Stimulated activated CD8-positive, alpha-beta memory T cell treated with anti-CD3 and anti-CD28 coated beads, Interleukin-4, amount 100 ng/mL, for 48 hours (primary cell): Measurements from ENCODE around the gene CCPG1.
"Not testable (repeated sequence)": the region's sequence is repeated elsewhere in the genome, so short reads cannot be mapped to it uniquely, and the experiment has no call there.

ENCODE experiments used
- DNase-seq: peaks from one replicate; pipeline ENCODE4 v3.0.0-alpha.2; 2020

CCPG1 gene, protein sequence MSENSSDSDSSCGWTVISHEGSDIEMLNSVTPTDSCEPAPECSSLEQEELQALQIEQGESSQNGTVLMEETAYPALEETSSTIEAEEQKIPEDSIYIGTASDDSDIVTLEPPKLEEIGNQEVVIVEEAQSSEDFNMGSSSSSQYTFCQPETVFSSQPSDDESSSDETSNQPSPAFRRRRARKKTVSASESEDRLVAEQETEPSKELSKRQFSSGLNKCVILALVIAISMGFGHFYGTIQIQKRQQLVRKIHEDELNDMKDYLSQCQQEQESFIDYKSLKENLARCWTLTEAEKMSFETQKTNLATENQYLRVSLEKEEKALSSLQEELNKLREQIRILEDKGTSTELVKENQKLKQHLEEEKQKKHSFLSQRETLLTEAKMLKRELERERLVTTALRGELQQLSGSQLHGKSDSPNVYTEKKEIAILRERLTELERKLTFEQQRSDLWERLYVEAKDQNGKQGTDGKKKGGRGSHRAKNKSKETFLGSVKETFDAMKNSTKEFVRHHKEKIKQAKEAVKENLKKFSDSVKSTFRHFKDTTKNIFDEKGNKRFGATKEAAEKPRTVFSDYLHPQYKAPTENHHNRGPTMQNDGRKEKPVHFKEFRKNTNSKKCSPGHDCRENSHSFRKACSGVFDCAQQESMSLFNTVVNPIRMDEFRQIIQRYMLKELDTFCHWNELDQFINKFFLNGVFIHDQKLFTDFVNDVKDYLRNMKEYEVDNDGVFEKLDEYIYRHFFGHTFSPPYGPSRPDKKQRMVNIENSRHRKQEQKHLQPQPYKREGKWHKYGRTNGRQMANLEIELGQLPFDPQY

DNA sequence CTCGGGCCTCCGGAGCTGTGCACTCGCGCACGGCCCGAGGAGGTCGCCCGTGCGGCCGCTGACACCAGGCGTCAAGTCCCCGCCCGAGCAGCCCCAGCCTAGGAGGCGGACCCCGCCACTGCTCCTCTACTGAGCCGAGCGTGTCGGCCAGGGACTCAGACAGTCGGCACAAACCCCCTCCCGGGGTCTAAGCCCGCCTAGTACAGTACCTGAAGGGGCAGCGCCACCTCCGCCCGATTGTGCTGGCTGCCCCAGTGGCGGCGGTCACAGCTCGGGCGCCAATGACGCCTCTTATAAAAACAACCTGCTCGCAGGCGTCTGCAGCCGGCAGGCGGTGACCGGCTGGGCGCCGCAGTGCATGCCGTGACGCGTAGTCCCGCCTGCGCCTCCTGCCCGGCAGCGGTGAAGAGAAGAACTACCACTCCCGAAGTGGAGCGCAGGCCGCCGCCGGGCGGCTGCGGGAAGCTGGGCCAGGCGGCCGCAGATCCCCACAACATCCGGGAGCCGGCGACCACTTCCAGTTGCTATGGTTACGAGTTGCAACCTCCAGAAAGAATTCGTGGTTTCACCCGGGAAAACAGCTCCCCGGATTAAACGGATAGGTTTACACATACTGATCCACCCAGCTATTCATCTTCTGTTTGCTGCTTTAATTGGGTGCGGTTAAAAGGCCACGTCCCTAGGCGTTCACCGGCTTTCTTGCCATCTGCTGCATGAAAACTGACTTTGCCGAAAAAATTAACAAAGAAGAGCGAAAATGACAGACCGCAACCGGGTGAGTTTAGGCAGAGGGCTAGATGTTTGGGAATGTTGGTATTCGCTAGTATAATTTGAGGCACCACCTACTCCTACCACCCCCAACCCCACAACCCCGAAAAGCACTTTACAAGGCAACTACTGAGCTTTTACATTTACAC lies at the start of gene CCPG1, which contains the start of gene PIERCE2:
CCPG1 (minus strand) TSS at position 348 of the 917 bp plus-strand sequence. CDS start 18,935 bp downstream, outside the sequence.
PIERCE2 (plus strand) TSS at position 484 of the 917 bp plus-strand sequence; CDS start at position 758, 274 bp downstream.
- DNase-seq = peak; percentile 88

DNA sequence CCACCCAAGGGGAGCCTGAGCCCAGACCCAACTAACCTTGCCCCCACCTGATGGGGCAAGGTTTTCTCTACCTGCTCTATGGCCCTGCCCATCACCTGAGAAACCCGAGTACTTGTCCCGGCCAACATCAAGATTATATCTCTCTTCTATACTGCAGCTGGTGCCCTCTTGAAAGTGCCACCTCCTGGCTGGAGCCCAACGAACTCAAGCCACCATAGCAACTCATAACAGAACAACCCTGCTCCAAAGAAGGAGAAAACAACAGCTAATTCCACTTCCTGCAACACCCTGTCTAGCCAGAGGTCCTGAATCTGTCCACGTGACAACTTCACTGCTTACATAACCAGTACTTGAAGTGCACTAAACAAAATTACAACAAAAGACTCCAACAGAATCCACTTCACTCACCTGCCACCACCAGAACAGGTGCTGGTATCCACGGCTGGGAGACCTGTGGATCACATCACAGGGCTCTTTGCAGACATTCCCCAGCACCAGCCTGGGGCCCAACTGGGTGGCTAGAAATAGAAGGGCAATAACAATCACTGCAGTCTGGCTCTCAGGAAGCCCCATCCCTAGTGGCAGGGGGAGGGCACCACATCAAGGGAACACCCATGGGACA lies 49.4 kb upstream of the CCPG1 start:
- no peak for DNase-seq

DNA sequence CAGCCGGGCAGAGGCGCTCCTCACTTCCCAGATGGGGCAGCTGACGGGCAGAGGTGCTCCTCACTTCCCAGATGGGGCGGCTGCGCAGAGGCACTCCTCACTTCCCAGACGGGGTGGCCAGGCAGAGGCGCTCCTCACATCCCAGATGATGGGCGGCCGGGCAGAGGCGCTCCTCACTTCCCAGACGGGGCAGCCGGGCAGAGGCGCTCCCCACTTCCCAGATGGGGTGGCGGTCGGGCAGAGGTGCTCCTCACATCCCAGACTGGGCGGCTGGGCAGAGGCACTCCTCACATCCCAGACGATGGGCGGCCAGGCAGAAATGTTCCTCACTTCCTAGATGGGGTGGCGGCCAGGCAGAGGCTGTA lies 38.9 kb upstream of the CCPG1 start:
- DNase-seq = not testable (repeated sequence)

DNA sequence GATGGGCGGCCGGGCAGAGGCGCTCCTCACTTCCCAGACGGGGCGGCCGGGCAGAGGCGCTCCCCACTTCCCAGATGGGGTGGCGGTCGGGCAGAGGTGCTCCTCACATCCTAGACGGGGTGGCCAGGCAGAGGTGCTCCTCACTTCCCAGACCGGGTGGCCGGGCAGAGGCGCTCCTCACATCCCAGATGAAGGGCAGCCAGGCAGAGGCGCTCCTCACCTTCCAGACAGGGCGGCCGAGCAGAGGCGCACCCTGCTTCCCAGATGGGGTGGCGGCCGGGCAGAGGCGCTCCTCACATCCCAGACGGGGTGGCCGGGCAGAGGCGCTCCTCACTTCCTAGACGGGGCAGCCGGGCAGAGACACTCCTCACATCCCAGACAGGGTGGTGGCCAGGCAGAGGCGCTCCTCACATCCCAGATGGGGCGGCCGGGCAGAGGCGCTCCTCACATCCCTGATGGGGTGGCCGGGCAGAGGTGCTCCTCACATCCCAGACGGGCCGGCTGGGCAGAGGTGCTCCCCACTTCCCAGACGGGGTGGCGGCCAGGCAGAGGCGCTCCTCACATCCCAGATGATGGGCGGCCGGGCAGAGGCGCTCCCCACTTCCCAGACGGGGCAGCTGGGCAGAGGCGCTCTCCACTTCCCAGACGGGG lies 38.3 kb upstream of the CCPG1 start:
- not testable (repeated sequence) for DNase-seq

DNA sequence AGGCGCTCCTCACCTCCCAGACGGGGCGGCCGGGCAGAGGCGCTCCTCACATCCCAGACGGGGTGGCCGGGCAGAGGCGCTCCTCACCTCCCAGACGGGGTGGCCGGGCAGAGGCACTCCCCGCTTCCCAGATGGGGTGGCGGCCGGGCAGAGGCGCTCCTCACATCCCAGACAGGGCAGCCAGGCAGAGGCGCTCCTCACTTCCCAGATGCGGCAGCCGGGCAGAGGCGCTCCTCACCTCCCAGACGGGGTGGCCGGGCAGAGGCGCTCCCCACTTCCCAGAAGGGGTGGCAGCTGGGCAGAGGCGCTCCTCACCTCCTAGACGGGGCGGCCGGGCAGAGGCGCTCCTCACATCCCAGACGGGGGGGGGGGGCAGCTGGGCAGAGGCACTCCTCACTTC lies 37.8 kb upstream of the CCPG1 start:
- DNase-seq = not testable (repeated sequence)

DNA sequence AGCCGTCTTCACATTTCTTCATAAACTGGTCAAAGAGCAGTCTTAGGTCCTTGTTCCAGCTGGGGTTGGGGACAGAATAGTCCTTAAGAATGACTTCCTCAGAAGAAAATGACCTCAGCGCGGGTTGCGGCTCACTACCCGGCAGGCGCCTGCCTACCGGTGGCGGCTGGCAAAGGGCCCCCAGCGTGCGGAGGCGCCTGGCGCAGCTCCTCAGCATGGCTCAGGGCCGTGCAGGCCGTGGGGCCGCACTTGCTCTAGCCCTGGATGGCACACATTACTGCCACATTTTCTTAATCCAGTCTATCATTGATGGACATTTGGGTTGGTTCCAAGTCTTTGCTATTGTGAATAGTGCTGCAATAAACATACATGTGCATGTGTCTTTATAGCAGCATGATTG lies 35.0 kb upstream of the CCPG1 start:
- DNase-seq = not testable (repeated sequence)

DNA sequence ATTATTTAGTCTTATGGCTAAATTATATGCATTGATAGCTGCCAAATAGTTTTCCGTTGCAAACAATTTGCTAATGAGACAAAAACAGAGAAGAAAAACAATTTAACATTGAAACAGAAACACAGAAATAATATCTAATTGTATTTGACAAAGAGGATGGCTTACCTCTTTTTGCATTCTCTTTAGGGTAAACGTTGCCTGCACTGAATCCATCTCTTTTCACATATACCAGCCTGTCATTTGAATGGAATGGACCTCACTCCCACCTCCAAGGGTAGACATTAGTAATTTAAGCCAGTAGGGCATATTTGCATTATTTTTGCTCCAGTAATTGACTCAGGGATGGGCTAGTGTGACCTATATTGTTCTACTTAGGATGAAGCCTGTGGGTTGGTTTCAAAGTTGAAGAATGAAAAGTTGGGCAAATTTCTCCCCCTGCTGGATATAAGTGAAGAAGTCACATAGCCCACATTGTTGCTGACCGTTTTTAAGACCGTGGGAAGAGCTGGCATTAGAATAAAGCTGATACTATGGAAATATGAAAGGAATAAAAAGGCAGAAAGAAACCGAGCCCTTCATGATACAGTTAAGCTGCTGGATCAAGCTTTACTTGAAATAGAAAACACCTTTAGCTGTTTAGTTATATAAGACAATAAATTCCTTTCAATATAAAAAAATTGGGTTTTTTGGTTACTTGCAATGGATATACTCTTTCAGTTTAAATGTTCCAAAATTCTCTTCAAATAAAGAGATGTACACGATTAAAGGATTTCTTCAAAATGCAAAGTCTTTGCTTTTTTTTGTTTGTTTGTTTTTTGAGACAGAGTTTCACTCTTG lies 27.0 kb upstream of the CCPG1 start:
- DNase-seq = no peak

DNA sequence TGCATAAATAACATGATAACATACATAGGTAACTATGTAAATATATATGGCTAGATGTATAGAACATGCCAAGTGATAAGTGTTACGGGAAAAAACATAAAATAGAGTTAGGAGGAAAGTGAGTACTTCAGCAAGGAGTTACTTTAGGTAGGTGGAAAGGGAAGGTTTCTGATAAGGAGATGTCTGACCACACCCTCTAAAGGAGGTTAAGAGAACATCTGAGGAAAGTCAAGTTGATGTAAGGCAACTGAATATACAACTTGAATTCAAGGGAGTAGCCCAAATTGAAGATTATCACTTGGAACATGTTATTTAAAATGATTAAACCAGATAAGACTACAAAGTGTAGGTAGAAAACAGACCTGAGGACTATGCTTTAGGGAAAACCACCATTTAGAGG lies 13.9 kb upstream of the CCPG1 start:
- no peak for DNase-seq

DNA sequence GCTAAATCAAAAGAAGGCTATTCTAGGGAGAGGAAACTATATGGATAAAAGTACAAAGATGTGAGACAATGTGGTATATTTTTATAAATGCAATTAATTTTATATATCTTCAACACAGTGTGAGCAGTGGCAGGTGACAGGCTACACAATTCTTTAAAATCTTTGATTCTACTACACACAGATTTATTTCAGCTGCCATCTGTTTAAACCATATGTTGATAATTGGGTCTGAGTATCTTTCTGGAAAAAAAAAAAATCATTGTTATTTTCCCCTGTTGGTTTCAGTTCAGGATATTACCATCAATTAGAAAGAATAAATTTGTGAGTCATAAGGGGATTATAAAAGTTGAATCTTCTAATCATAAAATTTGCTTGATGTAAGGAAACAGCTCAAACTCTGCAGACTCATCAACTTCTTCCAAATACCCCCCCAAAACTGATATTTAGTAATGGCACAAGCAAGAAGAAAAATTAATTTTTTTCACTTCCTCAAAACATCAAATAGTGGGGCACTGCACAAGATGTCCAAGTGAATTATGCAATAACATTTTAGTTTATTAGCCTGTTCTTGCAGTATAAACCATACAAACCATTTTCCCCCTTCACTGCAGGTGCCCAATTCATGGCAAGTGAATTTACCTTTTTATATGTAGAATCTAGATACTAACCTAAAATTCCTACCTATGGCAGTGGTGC lies 12.2 kb upstream of the CCPG1 start:
- no peak for DNase-seq

DNA sequence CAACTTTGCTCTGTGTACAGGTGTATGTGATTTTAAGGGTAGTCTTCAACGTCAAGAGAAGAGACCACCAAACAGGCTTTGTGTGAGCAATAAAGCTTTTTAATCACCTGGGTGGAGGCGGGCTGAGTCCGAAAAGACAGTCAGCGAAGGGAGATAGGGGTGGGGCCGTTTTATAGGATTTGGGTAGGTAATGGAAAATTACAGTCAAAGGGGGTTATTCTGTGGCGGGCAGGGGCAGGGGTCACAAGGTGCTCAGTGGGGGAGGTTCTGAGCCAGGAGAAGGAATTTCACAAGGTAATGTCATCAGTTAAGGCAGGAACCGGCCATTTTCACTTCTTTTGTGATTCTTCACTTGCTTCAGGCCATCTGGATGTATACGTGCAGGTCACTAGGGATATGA lies 9.5 kb upstream of the CCPG1 start:
- DNase-seq = not testable (repeated sequence)

DNA sequence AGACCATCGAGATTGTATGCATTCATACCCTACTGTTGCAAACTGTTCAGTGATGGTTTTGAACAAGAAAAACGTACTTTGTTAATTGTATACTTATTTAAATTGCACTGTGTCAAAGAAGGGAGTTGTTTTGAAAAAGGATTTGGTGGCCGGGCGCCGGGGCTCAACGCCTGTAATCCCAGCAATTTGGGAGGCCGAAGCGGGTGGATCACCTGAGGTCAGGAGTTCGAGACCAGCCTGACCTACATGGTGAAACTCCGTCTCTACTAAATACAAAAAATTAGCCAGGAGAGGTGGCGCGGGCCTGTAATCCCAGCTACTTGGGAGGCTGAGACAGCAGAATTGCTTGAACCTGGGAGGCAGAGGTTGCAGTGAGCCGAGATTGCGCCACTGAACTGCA lies 817 bp upstream of the CCPG1 start:
- not testable (repeated sequence) for DNase-seq

DNA sequence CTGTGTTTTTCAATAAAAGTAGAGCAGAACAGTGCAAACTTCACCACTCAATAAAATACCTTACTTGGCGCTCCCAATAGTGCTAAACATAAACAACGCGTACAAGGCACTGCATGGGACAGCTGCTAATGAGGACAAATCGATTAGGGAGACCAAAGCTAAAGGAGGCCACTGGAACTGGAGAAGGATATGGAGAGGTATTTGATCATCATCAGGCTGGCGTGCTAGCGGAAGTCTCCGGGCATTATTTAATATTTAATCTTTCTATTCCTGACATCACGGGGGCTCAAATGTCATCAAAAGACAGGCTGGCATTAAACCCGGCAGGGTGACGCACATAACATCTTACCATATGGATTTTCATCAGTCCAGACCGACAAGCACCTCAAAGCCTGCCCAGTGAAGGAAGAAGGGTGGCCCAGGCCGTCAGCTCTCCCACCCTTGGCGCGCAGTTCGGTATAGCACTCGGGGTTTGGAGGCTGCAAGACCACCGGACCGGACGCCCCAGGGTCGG lies 604 bp downstream of the CCPG1 start:
- DNase-seq = no peak

DNA sequence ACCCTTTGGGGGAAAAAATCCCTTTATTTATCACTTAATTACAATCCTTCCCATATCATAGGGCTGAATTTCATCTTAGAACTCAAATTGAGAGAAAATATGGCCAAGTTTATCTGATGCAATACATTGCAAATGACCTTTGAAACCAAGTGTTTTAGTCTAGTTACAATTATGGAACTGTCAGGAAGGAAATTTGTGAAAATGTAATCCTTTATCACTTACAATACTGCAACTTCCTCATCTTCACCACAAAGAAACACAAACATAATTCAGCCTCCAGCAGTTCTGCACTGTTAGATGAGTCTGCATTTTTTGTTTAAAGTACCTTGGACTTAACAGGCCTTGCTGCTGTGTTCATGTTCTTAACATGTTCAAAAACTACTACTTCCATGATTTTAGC lies 4.6 kb downstream of the CCPG1 start:
- no peak for DNase-seq

DNA sequence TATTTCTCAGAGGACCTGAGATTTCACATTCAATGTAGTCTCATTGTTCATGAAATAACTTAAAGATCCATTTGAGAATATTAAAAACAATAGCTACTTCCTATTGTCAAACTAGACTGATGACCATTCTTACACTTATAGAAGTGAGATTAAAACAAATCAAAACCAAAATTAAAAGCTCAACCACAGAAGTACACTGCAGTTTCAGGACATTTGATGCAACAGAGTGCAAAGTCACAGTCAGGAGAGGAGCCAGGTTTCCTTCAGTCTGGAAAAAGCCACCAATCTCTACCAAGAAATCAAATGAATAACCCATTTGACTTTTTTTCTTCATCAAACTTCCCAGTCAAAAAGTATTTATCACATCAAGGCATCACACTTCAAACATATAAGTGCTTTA lies 5.5 kb downstream of the CCPG1 start:
- DNase-seq = no peak

DNA sequence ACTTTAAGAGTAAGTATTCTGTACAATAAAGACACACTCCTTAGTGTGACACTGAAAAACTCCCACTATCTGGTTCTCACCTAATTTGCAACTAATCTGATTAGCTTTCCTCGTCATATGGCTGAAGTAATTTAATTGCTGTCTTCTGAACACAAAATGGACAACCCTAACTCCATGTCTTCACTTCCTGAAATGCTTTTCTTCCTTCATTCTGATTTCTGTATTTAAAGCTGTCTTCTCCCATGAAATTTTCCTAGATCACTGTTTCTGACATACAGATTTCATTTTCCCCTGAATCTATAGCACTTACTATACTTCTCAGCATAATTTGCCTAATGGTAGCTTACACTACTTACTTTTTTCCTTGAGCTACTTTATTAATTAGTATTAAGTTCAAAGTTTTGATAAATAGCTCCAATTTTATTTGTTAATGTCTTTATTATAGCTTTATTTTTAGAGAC lies 6.3 kb downstream of the CCPG1 start:
- DNase-seq = no peak

DNA sequence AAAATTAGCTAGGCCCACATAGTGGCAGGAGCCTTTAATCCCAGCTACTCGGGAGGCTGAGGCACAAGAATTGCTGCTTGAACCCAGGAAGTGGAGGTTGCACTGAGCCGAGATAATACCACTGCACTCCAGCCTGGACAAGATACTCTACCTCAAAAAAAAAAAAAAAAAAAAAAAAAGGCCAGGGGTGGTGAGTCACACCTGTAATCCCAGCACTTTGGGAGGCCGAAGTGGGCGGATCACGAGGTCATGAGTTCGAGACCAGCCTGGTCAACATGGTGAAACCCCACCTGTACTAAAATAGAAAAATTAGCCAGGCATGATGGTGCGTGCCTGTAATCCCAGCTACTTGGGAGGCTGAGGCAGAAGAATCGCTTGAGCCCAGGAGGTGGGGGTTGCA lies 8.1 kb downstream of the CCPG1 start:
- not testable (repeated sequence) for DNase-seq

DNA sequence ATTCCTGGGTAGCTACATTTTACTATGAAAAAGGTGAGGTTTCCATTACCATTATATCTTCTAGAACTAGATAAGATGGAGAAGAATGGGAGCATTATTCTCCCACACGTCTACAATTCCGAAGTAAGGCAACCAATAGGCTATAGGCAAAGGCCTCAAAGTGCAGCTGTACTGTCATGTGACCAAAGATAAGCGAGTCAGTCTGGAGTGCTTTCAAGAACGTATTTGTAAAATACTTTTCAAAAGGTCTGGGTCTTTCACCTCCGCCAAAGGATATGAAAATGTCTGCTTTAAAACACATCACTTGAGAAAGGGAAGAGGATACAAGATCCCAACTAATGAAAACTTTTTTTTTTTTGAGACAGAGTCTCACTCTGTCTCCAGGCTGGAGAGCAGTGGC lies 9.9 kb downstream of the CCPG1 start:
- DNase-seq = no peak

DNA sequence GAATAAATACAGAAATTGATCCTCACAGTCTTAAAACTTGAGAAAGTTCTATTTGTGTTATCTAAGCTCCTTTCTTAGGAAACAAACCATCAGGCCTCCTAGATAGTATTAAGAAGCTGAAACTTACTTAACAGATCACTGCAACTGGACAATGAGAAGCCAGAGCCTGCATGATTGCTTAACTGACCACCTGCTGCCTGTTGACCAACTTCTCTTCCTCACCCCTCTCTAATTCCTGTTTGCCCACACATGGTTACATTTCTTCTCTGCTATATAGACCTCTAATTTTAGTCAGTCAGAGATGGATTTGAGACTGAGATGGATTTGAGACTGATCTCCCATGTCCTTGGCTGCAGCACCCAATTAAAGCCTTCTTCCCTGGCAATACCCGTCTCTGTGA lies 13.5 kb downstream of the CCPG1 start:
- DNase-seq = no peak

DNA sequence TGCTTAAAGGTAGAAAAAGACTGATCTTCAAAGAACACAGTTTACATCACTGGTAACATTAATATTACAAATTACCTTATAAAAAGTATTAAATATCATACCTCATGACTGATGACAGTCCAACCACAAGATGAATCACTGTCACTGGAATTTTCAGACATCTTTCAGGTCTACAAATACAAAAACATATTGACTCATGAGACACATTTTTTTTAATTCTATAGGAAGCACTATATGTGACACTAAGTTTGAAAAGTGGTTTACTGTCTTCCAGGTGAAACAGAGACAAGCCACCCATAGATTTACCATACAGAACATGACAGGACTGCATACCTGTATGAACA lies 18.9 kb downstream of the CCPG1 start:
- DNase-seq = no peak

DNA sequence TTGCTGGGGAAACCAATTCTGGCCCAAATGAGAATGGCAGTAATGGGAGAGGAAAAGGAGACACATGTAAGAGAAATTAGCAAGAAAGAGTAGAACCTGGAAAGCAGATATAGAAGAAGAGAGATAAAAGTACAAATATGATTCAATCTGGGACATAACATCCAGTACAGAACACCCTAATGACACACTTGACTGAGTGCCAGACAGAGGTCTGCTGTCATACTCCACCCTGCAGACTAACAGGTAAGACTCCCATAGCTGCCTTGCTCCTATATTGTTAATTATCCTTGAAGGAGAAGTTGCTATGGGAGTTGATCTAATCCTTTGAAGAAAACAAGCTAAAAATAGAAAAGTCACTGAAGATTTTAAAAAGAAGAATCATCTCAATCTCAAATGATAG lies 21.1 kb downstream of the CCPG1 start:
- no peak for DNase-seq
